ENCODE data around the gene CDH11.

The CDH11 gene

GRCh38 chr16:65062736-65063583 is 58.9 kb downstream of the CDH11 start:
- H3K27me3 ChIP-seq (ENCODE audit: insufficient read depth, low read depth, severe bottlenecking), result no peaks in the 10 kb centered on the region
- no peak for TF ChIP-seq CTCF (IDR thresholded peaks at IDR 0.05; ENCODE audit: low read depth, low read length)

GRCh38 chr16:65061935-65062518 is 59.8 kb downstream of the CDH11 start:
- H3K4me3 ChIP-seq (ENCODE audit: low read depth, low read length), result no peak overlapping the region
- no peak overlapping the region for H3K27ac ChIP-seq
- DNase-seq, result no peak
- no peaks in the 10 kb centered on the region for H3K27me3 ChIP-seq (ENCODE audit: insufficient read depth, low read depth, severe bottlenecking)
- no peak for TF ChIP-seq CTCF (IDR thresholded peaks at IDR 0.05; ENCODE audit: low read depth, low read length)
- no peaks in the 10 kb centered on the region for H3K9me3 ChIP-seq (ENCODE audit: severe bottlenecking)
- no peaks in the 10 kb centered on the region for H3K36me3 ChIP-seq

More at GRCh38 chr16:65062736-65063583, 58.9 kb downstream of the CDH11 start:
- no peak for DNase-seq
- no peak overlapping the region for H3K4me3 ChIP-seq (ENCODE audit: low read depth, low read length)
- no peaks in the 10 kb centered on the region for H3K9me3 ChIP-seq (ENCODE audit: severe bottlenecking)
- no peaks in the 10 kb centered on the region for H3K36me3 ChIP-seq
- H3K27ac ChIP-seq, result no peak overlapping the region

GRCh38 chr16:65061263-65061662 is 60.6 kb downstream of the CDH11 start:
- Histone ChIP-seq H3K9me3 (ENCODE audit: severe bottlenecking) (no peaks in the 10 kb centered on the region), H3K36me3 (no peaks in the 10 kb centered on the region), H3K27ac (no peak overlapping the region), H3K27me3 (ENCODE audit: insufficient read depth, low read depth, severe bottlenecking) (no peaks in the 10 kb centered on the region), H3K4me3 (ENCODE audit: low read depth, low read length) (no peak overlapping the region)
- DNase-seq, result no peak
- no peak for TF ChIP-seq CTCF (IDR thresholded peaks at IDR 0.05; ENCODE audit: low read depth, low read length)

- Histone ChIP-seq H3K9me3 (ENCODE audit: severe bottlenecking) (no peaks in the 10 kb centered on the region), H3K4me3 (ENCODE audit: low read depth, low read length) (no peak overlapping the region), H3K27me3 (ENCODE audit: insufficient read depth, low read depth, severe bottlenecking) (no peaks in the 10 kb centered on the region), H3K36me3 (no peaks in the 10 kb centered on the region), H3K27ac (no peak overlapping the region)
- DNase-seq, result no peak
- no peak for TF ChIP-seq CTCF (IDR thresholded peaks at IDR 0.05; ENCODE audit: low read depth, low read length)
These were observed 62.4 kb downstream of the CDH11 start for GRCh38 chr16:65059406-65059980.

- Histone ChIP-seq H3K36me3 (no peaks in the 10 kb centered on the region), H3K4me3 (ENCODE audit: low read depth, low read length) (no peak overlapping the region), H3K9me3 (ENCODE audit: severe bottlenecking) (no peaks in the 10 kb centered on the region), H3K27me3 (ENCODE audit: insufficient read depth, low read depth, severe bottlenecking) (no peaks in the 10 kb centered on the region), H3K27ac (no peak overlapping the region)
- no peak for TF ChIP-seq CTCF (IDR thresholded peaks at IDR 0.05; ENCODE audit: low read depth, low read length)
- peak; percentile 58 for DNase-seq
These were observed 64.7 kb downstream of the CDH11 start for GRCh38 chr16:65057184-65057583.

All from WERI-Rb-1 (cell line).